ENCODE measurements around the gene AXIN2. TPM values are rescaled to one million over a fixed set of nuclear protein-coding genes. Genes with fewer than 3 reads are reported as not detected.
"Not testable (repeated sequence)": the region's sequence is repeated elsewhere in the genome, so short reads cannot be mapped to it uniquely, and the experiment has no call there.

AXIN2 gene
- total RNA-seq, 1 donor from 2014 or later = 19.8 TPM

- peaks cover 48 to 68% (median 60%) of the 10 kb centered on the region in 3 donors for H3K36me3 ChIP-seq (ENCODE audit: control insufficient read depth in 3 of 3, insufficient read depth in 3 of 3, low read length in 3 of 3)
- H3K27ac ChIP-seq (ENCODE audit: low read depth, low read length) = no peak overlapping the region
- H3K4me3 ChIP-seq (ENCODE audit: low read length in 3 of 3) = no peak overlapping the region
- peaks cover 12 to 21% (median 12%) of the 10 kb centered on the region in 3 donors for H3K4me1 ChIP-seq (ENCODE audit: control insufficient read depth in 3 of 3, insufficient read depth in 3 of 3, low read length in 3 of 3)
- H3K27me3 ChIP-seq (ENCODE audit: control insufficient read depth in 3 of 3, insufficient read depth in 3 of 3, low read length in 3 of 3) = no peaks in the 10 kb centered on the region
- peak overlapping the region in 1 of 3 donors; percentile 25 for H3K9ac ChIP-seq (ENCODE audit: low read depth in 1 of 3, low read length in 3 of 3)
- H3K9me3 ChIP-seq (ENCODE audit: control insufficient read depth in 3 of 3, low read length in 3 of 3) = no peaks in the 10 kb centered on the region
Observed at GRCh38 chr17:65532101-65532890, 29.2 kb downstream of the AXIN2 start.

GRCh38 chr17:65531256-65532100 lies 30.0 kb downstream of the AXIN2 start:
- Histone ChIP-seq H3K9ac (ENCODE audit: low read depth in 1 of 3, low read length in 3 of 3) (peak overlapping the region in 1 of 3 donors; percentile 8), H3K9me3 (ENCODE audit: control insufficient read depth in 3 of 3, low read length in 3 of 3) (no peaks in the 10 kb centered on the region), H3K4me1 (ENCODE audit: control insufficient read depth in 3 of 3, insufficient read depth in 3 of 3, low read length in 3 of 3) (peaks cover 12 to 21% (median 12%) of the 10 kb centered on the region in 3 donors), H3K4me3 (ENCODE audit: low read length in 3 of 3) (no peak overlapping the region), H3K36me3 (ENCODE audit: control insufficient read depth in 3 of 3, insufficient read depth in 3 of 3, low read length in 3 of 3) (peaks cover 40 to 60% (median 52%) of the 10 kb centered on the region in 3 donors), H3K27ac (ENCODE audit: low read depth, low read length) (no peak overlapping the region), H3K27me3 (ENCODE audit: control insufficient read depth in 3 of 3, insufficient read depth in 3 of 3, low read length in 3 of 3) (no peaks in the 10 kb centered on the region)

- peaks cover 33 to 52% (median 45%) of the 10 kb centered on the region in 3 donors for H3K36me3 ChIP-seq (ENCODE audit: control insufficient read depth in 3 of 3, insufficient read depth in 3 of 3, low read length in 3 of 3)
- H3K4me3 ChIP-seq (ENCODE audit: low read length in 3 of 3) = no peak overlapping the region
- peak overlapping the region in 1 of 3 donors; percentile 33 for H3K9ac ChIP-seq (ENCODE audit: low read depth in 1 of 3, low read length in 3 of 3)
- H3K9me3 ChIP-seq (ENCODE audit: control insufficient read depth in 3 of 3, low read length in 3 of 3) = no peaks in the 10 kb centered on the region
- H3K27me3 ChIP-seq (ENCODE audit: control insufficient read depth in 3 of 3, insufficient read depth in 3 of 3, low read length in 3 of 3) = no peaks in the 10 kb centered on the region
- peaks cover 12 to 21% (median 12%) of the 10 kb centered on the region in 3 donors for H3K4me1 ChIP-seq (ENCODE audit: control insufficient read depth in 3 of 3, insufficient read depth in 3 of 3, low read length in 3 of 3)
- no peak overlapping the region for H3K27ac ChIP-seq (ENCODE audit: low read depth, low read length)
Observed at GRCh38 chr17:65530523-65531255, 30.8 kb downstream of the AXIN2 start.

GRCh38 chr17:65529761-65530522 lies 31.5 kb downstream of the AXIN2 start:
- Histone ChIP-seq H3K4me3 (ENCODE audit: low read length in 3 of 3) (no peak overlapping the region), H3K36me3 (ENCODE audit: control insufficient read depth in 3 of 3, insufficient read depth in 3 of 3, low read length in 3 of 3) (peaks cover 30 to 45% (median 37%) of the 10 kb centered on the region in 3 donors), H3K4me1 (ENCODE audit: control insufficient read depth in 3 of 3, insufficient read depth in 3 of 3, low read length in 3 of 3) (peaks cover 12 to 21% (median 12%) of the 10 kb centered on the region in 3 donors), H3K9me3 (ENCODE audit: control insufficient read depth in 3 of 3, low read length in 3 of 3) (no peaks in the 10 kb centered on the region), H3K27me3 (ENCODE audit: control insufficient read depth in 3 of 3, insufficient read depth in 3 of 3, low read length in 3 of 3) (no peaks in the 10 kb centered on the region), H3K9ac (ENCODE audit: low read depth in 1 of 3, low read length in 3 of 3) (no peak overlapping the region), H3K27ac (ENCODE audit: low read depth, low read length) (no peak overlapping the region)

GRCh38 chr17:65529040-65529633 lies 32.3 kb downstream of the AXIN2 start:
- Histone ChIP-seq H3K4me3 (ENCODE audit: low read length in 3 of 3) (no peak overlapping the region), H3K27ac (ENCODE audit: low read depth, low read length) (no peak overlapping the region), H3K36me3 (ENCODE audit: control insufficient read depth in 3 of 3, insufficient read depth in 3 of 3, low read length in 3 of 3) (peaks cover 30 to 43% (median 32%) of the 10 kb centered on the region in 3 donors), H3K9ac (ENCODE audit: low read depth in 1 of 3, low read length in 3 of 3) (no peak overlapping the region), H3K9me3 (ENCODE audit: control insufficient read depth in 3 of 3, low read length in 3 of 3) (no peaks in the 10 kb centered on the region), H3K27me3 (ENCODE audit: control insufficient read depth in 3 of 3, insufficient read depth in 3 of 3, low read length in 3 of 3) (no peaks in the 10 kb centered on the region), H3K4me1 (ENCODE audit: control insufficient read depth in 3 of 3, insufficient read depth in 3 of 3, low read length in 3 of 3) (peaks cover 12 to 21% (median 12%) of the 10 kb centered on the region in 3 donors)

GRCh38 chr17:65527857-65528591 lies 33.4 kb downstream of the AXIN2 start:
- no peak overlapping the region for H3K4me3 ChIP-seq (ENCODE audit: low read length in 3 of 3)
- H3K9me3 ChIP-seq (ENCODE audit: control insufficient read depth in 3 of 3, low read length in 3 of 3) = no peaks in the 10 kb centered on the region
- H3K9ac ChIP-seq (ENCODE audit: low read depth in 1 of 3, low read length in 3 of 3) = no peak overlapping the region
- no peak overlapping the region for H3K27ac ChIP-seq (ENCODE audit: low read depth, low read length)
- H3K27me3 ChIP-seq (ENCODE audit: control insufficient read depth in 3 of 3, insufficient read depth in 3 of 3, low read length in 3 of 3) = no peaks in the 10 kb centered on the region
- peaks cover 21 to 34% (median 23%) of the 10 kb centered on the region in 3 donors for H3K36me3 ChIP-seq (ENCODE audit: control insufficient read depth in 3 of 3, insufficient read depth in 3 of 3, low read length in 3 of 3)
- H3K4me1 ChIP-seq (ENCODE audit: control insufficient read depth in 3 of 3, insufficient read depth in 3 of 3, low read length in 3 of 3) = peaks cover 12 to 21% (median 12%) of the 10 kb centered on the region in 3 donors

GRCh38 chr17:65527381-65527780 lies 34.1 kb downstream of the AXIN2 start:
- Histone ChIP-seq H3K4me1 (ENCODE audit: control insufficient read depth in 3 of 3, insufficient read depth in 3 of 3, low read length in 3 of 3) (peaks cover 6 to 14% (median 7%) of the 10 kb centered on the region in 3 donors), H3K27me3 (ENCODE audit: control insufficient read depth in 3 of 3, insufficient read depth in 3 of 3, low read length in 3 of 3) (no peaks in the 10 kb centered on the region), H3K27ac (ENCODE audit: low read depth, low read length) (no peak overlapping the region), H3K9ac (ENCODE audit: low read depth in 1 of 3, low read length in 3 of 3) (no peak overlapping the region), H3K9me3 (ENCODE audit: control insufficient read depth in 3 of 3, low read length in 3 of 3) (no peaks in the 10 kb centered on the region), H3K36me3 (ENCODE audit: control insufficient read depth in 3 of 3, insufficient read depth in 3 of 3, low read length in 3 of 3) (peaks cover 14 to 29% (median 17%) of the 10 kb centered on the region in 3 donors), H3K4me3 (ENCODE audit: low read length in 3 of 3) (no peak overlapping the region)

- H3K36me3 ChIP-seq (ENCODE audit: control insufficient read depth in 3 of 3, insufficient read depth in 3 of 3, low read length in 3 of 3) = peaks cover 13 to 26% (median 14%) of the 10 kb centered on the region in 3 donors
- H3K27ac ChIP-seq (ENCODE audit: low read depth, low read length); H3K4me3 ChIP-seq (ENCODE audit: low read length in 3 of 3); H3K4me1 ChIP-seq (ENCODE audit: control insufficient read depth in 3 of 3, insufficient read depth in 3 of 3, low read length in 3 of 3); H3K9me3 ChIP-seq (ENCODE audit: control insufficient read depth in 3 of 3, low read length in 3 of 3); H3K9ac ChIP-seq (ENCODE audit: low read depth in 1 of 3, low read length in 3 of 3); H3K27me3 ChIP-seq (ENCODE audit: control insufficient read depth in 3 of 3, insufficient read depth in 3 of 3, low read length in 3 of 3): not testable (repeated sequence)
Observed at GRCh38 chr17:65526854-65527253, 34.6 kb downstream of the AXIN2 start.
